Pulmonary artery endothelial cell (primary cell): ENCODE measurements around the gene CORO2A. TPM values are rescaled to one million over a fixed set of nuclear protein-coding genes. Genes with fewer than 3 reads are reported as not detected.
"Not testable (repeated sequence)": the region's sequence is repeated elsewhere in the genome, so short reads cannot be mapped to it uniquely, and the experiment has no call there.

Source experiments
- DNase-seq: peaks from one replicate; pipeline ENCODE4 v3.0.0-alpha.2; 2011; ENCODE audit warnings: low read depth, low spot score
- total RNA-seq: library from RNA; depleted of rRNA; stranded (reverse); fragments of >200 nt; gene quantifications from 2 replicates; pipeline ENCODE4 v1.2.3, GENCODE V29; 2014

CORO2A gene
- total RNA-seq, 1 donor from 2014 or later = 0.26 TPM

- no peak for DNase-seq
Measured at GRCh38 chr9:98191671-98192502, 550 bp downstream of the CORO2A start.

DNA sequence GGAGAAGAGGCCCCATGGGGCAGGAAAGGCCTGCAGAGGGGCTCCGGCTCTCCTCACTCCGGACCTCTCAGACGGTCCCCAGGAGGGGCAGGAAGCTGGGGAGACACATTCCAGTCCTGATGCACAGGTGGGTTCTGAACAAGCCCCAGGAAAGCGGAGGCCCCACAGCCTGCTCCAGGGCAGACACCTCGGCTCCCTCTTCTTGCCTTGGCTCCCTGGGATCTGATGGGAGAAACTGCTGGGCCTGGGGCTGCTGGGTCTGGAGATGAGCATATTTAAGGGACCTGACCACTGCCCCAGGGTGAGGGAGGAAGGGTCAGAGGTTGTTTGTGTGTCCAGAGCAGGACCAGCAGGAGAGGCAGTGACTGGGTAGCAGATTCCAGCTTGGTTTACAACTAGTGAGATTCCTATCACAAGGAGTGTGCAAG is 1.2 kb downstream of the CORO2A start:
- no peak for DNase-seq

GRCh38 chr9:98190757-98191105 is 1.7 kb downstream of the CORO2A start:
- DNase-seq = no peak

DNA sequence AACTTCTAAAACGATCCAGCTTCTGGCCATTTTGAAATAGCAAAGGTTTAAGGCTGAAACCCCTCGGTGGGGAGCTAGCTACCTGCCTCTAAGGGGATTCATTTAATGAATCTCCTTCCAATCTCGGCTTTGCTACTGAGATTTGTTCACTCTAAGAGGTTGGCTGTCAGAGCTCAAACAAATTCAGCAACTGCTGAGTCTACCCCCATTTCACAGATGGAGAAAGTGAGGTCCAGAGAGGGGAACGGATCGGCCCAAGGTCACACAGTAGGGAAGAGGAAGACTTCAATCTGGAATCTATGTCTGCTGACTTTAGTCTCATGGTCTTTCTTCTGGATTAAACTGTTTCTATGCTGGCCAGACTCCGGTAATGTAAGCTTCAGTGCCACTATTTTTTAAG is 3.0 kb downstream of the CORO2A start:
- DNase-seq = no peak

DNA sequence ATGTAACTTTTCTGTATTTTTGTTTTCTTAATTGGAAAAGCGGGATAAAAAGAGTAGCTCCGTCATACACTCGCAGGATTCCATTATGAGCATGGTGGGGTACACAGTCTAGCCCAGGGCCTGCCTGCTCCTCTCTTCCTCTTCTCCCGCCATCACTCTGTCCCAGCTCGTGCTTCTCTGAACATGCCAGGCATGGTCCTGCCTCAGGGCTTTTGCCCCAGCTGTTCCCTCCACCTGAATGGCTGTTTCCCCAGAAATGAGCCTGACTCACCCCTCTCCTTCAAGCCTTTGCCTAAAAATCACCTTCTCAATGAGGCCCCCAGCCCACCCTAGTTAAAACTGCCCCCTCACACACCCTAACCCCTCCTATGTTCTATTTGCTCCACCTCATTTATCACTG is 4.5 kb downstream of the CORO2A start:
- DNase-seq = no peak

- DNase-seq = no peak
Measured at GRCh38 chr9:98186236-98186635, 6.2 kb downstream of the CORO2A start.

GRCh38 chr9:98185611-98186171 is 6.7 kb downstream of the CORO2A start:
- no peak for DNase-seq

GRCh38 chr9:98185021-98185567 is 7.3 kb downstream of the CORO2A start:
- no peak for DNase-seq

DNA sequence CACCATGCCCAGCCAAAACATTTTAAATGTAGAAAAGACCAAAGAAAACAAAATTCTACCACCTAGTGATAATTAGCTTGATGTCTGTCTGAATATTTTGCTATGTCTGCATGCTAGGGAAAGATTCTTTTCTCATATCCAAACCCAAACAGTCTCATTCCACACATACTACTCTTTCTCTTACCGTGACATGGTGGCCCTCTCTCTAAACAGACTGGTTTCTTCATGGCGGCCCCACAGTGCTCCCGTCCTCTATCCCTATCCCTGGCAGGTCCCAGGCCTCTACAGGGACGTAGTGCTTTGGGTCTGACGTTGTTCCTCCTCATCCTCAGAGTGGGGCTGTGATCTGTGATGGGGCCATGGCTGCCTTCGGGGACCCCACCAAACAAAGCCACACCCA is 8.1 kb downstream of the CORO2A start:
- no peak for DNase-seq

DNA sequence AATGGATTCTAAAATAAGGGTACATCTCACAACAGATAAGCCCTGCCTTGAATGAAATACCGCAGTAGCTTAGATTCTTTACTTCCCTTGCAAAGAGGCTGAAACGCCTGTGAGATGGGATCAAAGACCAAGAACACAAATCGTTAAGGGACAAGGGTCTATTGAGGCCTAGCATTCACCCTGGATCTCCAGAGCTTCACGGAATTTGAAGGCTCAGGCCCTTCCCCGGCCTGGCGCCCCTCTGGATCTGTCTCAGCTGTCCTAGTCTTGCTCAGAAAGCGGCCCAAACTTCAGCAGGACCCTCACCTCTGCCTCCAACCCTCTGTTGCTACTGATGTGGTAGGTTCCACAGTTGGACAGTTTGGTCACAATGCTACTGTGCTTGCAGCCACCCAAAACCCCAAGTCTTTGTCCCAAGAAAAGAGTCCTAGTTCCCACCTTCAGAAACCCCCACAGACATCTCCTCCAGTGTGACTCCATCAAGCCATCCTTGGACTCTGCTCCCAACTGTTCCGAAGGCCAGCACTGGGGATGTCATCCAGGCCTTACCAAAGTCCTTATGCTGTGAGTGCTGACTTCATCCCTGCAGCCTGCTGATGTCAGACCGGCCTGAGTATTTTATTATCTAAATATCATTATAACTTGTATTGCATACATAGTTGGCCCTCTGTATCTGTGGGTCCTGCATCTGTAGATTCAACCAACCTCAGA is 9.4 kb downstream of the CORO2A start:
- DNase-seq = no peak

GRCh38 chr9:98182069-98182820 is 10.2 kb downstream of the CORO2A start:
- DNase-seq = no peak

GRCh38 chr9:98181746-98182068 is 10.7 kb downstream of the CORO2A start:
- no peak for DNase-seq

GRCh38 chr9:98180996-98181395 is 11.4 kb downstream of the CORO2A start:
- no peak for DNase-seq

GRCh38 chr9:98178874-98179850 is 13.3 kb downstream of the CORO2A start:
- no peak for DNase-seq

DNA sequence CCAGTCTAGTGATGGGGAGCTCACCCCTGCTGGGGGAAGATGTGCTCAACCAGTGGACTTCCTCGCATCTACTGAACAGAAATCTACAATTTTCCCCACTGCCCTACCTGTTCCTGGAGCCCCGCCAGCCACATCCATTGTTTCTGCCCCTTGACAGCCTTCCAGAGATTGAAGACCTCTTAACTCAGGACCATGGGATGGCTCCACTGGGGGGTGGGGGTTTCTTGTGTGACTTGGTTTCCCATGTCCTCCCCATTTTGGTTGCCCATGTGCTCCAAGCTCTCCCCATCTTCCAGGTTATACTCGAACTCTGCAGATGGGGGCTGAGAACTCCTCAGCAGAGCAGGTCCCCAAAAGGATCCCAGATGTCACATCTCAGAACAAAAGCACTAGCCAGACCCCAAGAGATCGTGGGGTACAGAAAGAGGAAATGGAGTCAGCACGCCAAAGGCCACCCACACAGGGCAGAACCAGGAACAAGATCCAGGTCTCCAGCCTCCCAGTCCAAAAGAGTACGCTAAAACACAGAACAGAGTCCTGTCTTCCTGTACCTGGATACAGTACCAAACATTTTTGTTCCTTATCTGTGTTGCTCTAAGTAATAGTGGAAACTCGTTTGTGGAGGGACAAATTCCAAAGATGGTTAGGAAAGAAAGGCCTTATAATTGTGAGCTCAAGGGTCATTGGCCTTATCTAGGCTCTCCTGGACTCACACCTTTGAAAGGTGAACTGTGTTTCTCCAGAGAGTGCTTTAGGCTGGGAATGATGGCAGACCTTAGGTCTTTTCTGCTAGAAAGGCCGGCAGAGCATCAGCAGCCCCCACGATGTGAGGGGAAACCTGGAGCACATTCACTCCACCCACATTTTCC is 15.8 kb downstream of the CORO2A start:
- no peak for DNase-seq

GRCh38 chr9:98175762-98176161 is 16.7 kb downstream of the CORO2A start:
- no peak for DNase-seq

GRCh38 chr9:98175028-98175569 is 17.3 kb downstream of the CORO2A start:
- no peak for DNase-seq

DNA sequence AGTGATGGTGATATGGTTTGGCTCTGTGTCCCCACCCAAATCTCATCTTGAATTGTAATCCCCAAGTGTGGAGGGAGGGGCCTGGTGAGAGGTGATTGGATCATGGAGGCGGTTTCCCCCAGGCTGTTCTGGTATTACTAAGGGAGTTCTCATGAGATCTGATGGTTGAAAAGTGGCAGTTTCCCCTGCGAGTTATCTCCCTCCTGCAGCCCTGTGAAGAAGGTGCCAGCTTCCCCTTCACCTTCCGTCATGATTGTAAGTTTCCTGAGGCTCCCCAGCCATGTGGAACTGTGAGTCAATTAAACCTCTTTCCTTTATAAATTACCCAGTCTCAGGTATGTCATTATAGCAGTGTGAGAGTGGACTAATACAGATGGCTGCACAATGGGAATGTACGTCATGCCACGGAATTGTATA is 17.9 kb downstream of the CORO2A start:
- not testable (repeated sequence) for DNase-seq

DNA sequence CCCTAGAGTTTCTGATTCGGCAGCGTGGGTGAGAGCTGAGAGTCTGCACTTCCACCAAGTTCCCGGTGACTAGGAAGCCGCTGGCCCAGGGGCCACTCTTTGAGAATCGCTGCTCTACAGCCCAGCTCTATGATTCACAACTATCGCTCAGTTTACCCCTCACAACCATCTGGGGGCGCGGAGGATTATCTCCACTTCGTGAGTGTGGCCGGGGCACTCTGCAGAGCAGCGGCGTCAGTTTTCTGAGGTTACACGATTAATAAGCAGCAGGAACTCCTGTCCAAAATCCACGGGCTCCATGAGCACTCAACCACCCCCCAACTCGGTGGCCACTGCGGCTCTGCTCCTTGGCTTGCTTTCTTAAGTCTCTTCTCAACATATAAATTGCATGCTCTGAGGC is 19.3 kb downstream of the CORO2A start:
- no peak for DNase-seq
